D341Med (cell line): ENCODE measurements around the gene GPR6.

Source experiments
- DNase-seq: peaks from one replicate; pipeline ENCODE4 v3.0.0; 2012; ENCODE audit warnings: low spot score

Gene GPR6, protein sequence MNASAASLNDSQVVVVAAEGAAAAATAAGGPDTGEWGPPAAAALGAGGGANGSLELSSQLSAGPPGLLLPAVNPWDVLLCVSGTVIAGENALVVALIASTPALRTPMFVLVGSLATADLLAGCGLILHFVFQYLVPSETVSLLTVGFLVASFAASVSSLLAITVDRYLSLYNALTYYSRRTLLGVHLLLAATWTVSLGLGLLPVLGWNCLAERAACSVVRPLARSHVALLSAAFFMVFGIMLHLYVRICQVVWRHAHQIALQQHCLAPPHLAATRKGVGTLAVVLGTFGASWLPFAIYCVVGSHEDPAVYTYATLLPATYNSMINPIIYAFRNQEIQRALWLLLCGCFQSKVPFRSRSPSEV

DNA sequence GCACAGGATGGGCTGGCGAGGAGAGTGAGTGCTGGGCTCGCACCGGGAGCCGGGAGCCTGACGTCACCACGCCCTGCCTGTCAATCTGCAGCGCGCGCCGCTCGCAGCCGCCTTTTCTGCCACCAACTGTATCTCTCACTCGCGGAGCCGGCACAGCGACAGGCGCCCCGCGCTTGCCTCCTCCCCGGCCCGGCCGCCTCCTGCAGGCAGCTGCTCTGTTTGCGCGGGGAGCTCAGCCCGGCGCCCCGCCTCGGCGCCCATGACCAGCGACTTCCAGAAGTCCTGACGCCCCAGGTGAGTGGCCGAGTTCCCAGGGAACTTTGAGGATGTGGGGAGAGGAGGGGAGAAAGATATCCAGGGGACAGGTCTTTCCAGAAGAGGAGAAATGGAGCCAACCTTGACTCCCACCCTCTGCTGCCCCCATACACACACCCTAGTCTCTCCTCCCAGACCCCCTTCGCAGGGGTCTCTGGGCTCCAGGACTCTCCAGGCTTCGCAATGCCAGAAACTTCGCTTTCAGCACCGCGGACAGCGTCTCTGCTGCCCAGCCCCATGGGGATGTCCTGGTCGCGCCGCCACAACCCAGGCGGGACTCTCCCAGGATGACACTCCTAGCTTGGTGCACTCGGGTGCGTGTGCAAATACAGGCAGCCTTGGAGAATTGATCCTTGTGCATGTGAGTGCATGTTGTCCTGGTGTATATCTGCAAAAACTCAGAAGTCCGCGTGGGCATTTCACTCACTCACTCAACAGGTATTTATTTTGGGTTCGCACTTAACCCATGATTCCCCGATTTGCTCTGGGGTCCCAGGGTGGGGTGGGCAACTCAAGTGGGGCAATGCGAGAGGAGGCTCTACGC, at the start of gene GPR6:
TSS of gene GPR6 (plus strand) at position 138 of the 859 bp plus-strand sequence. CDS start 802 bp downstream, outside the sequence.
- DNase-seq, result peak; percentile 86

DNA sequence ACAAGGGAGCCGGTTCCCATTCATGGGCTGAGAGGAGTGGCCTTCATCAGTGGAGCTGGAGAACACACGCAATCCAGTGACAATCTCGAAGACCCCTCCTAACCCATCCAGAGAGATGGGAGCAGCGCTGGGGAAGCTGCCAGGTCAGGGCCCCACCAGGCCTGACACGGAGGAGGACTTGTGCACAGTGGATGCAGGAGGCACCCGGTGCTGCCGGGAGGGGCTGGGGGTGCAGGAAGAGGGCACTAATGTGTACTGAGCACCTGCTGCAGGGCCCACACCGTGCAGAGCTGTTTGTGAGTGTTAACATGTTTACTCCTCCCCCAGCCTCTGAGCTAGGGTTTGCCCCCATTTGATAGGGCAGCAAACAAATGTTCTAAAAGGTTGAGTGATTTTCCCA, 43.8 kb upstream of the GPR6 start:
- no peak for DNase-seq

DNA sequence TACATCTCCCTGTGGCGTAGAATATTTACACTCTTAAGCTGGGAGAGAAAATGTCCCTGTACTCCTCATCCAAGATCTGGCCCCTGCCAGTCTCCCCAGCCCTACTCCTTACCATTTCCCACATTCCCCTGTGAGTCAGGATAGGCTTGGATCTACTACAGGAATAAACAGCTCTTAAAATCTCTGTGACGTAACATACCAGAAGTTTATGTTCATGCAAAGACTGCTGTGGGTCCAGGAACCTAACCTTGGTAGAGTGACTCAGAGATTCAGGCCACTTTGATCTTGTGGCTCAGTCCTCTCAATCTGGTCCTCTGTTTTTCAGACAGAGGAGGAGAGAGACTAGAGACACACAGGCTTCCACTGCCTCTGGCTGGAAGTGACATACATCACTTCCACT, 38.5 kb upstream of the GPR6 start:
- DNase-seq, result no peak

DNA sequence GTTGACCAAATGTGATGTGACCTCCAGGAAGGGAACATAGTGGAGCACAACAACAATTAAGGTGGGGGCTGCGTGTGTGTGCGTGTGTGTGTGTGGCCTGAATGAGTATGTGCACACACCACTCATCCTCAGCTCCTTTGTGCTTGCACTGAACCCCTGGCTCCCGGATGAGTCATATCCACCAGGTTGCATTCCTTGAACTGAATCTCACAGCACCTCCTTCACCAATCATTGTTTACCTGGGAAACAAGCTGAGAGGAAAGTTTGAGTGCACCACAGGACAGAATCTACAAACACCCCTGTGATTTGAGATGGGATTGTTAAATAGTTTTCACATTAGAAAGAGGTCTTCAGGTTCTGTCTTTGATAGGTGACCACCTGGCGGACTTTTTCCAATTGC, 33.7 kb upstream of the GPR6 start:
- DNase-seq, result no peak

DNA sequence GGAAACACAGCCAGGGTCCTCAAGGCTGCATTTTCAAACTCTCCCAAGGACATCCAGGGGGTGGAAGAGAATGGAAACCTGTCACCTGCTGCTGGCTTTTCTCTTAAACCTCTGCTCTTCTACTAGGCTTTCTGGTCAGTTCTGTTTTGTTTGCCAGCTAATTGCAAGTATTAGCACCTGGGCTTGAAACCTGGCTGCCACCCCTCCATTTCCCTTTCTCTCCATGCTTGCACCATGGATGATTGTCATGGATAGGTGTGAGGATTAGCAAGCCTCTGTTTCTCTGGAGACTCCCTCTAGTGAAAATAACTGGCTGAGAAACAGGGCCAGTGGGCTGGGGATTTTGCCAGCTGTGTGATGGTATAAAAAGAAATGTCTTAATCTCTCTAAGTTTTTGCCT, 33.0 kb upstream of the GPR6 start:
- DNase-seq, result no peak

DNA sequence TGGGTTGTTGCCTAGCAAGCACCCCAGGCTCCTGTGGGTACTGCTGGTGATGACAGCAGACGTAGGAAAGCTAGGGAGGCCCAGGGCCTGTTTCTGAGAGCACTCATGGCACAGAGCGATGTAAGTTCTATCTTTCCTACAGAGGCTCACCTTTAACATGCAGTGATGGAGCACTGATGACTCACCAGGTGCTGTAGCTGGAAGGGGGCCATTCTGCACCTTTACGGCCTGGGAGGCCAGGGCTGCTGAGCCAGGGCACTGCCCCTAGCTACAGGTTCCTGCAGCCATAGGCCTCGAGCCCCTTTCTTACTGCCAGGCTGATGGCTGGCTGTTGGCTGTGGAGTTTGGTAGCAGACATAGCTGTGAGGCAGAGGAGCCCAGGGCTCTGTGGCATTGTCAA, 31.1 kb upstream of the GPR6 start:
- no peak for DNase-seq

DNA sequence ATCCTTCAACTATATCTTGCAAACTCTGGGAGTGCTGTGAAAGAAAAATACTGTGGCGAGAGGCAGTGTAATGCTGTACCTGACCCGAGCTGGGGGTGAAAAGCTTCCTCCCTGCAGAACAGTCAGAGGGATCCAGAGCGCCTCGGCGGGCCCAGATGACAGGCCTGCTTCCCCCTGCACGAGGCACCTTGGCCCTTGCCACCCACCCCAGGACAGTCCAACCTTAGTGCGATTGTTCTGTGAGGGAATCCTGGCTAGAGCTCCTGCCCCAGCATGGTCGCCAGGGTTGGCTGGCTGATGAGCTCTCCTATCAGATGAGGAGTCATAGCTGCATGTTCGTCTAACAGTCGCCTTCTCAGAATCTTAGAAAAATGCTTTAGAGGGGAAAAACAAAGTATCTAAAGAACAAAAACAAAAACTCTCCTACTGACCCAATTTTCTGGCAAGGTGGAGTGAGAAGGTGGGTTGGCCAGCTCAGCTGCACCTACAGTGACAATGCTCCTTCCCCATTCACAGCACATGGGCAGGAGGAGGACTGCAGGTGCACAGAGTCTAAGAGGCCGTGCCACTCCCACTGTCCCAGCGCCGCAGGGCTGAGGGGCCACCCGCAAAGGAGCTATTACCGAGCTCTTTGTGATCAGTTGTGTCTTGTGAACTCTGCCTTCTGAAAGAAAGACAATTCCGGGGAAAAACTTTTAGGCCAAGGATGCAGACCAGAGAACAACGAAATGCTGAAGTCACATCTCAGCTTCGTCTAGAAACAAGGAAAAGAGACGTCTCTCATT, 28.6 kb upstream of the GPR6 start:
- DNase-seq, result no peak

DNA sequence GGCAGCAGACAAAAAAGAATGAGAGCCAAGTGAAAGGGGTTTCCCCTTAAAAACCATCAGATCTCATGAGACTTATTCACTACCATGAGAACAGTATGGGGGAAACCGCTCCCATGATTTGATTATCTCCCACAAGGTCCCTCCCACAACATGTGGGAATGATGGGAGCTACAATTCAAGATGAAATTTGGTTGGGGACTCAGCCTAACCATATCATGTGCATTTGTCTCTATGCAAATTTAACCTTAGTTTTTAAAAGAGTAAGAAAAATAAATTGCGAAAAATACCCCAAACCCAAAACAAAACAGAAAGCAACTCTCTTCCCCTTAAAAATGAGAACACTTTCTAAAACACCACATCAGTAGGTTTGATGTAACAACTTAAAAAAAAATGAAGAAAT, 22.6 kb upstream of the GPR6 start:
- no peak for DNase-seq

DNA sequence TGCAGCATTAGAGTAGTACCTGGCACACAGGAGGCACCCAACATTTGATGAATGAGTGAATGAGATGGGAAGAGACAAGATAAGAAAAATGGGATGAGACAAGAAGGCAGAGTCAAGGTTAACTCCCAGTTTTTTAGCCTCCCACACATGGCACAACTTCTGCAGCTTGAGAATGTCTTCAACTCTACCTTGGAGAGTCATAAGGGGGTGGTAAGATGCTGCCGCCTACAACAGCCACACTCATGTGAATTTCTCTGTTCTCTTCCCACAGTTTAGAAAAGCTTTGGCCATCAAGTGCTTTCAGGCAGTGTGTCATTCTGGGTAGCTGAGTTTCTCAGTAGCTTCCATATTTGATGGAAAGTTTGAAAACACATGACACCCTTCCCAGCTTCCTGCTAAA, 19.5 kb upstream of the GPR6 start:
- no peak for DNase-seq

DNA sequence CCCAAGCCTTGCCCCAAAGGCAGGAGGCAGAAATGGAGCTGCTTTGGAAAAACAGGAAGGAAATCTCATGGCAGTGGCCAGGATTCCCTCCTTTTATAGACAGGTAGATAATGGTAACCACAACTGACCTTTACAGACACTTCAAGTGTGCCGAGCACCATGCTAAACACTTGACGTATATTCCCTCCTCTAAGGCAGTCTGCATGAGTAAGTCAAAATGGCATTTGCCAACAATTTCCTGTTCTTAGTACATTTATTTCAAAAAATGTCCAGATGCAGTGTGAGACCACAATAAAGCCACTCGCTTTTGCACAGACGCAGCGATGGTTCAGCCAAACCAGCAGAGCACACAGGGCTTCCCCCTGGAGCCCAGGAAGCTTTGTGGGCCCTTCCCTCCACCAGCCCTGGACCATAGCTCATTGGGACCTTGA, 16.5 kb upstream of the GPR6 start:
- DNase-seq, result no peak

DNA sequence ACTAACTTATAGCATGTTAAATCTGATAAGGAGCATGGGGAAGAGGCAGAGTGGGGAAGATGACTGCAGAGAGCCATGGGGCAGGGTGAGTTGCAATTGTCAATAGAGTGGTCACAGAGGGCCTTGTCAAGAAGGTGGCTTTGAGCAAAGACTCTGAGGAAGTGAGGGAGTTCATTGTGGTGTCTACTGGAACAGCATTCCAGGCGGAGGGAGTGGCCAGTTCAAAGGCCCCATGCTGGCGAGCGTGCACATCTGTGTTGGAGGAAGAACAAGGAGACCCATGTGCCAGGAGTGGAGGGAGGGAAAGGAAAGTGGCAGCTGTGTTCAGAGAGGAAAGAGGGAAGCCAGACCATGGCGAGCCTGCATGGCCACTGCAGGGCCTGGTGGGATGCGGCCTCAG, 15.8 kb upstream of the GPR6 start:
- no peak for DNase-seq

DNA sequence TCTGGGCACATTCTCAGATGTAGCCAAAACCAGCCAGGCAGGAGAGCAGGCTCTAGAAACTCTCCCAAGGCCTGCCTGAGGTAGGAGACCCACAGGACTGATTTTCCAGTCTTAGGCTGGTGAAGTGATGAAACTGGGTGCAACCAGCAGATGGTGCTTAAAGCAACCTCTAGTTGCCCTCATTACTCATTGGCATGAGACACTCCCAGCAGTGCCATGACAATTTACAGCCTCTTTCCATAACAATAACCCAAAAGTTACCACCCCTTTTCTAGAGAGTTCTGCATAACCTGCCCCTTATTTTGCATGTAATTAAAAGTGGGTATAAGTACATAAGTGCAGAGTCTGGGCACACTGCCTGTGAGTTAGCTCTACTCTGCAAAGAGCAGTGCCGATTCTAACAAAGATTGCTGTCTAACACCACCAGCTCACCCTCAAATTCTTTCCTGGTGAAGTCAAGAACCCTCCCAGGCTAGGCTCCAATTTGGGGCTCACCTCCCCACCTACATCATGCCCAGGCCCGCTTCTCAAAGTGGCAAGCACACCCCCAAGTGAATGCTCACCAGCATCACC, 14.4 kb upstream of the GPR6 start:
- DNase-seq, result no peak

DNA sequence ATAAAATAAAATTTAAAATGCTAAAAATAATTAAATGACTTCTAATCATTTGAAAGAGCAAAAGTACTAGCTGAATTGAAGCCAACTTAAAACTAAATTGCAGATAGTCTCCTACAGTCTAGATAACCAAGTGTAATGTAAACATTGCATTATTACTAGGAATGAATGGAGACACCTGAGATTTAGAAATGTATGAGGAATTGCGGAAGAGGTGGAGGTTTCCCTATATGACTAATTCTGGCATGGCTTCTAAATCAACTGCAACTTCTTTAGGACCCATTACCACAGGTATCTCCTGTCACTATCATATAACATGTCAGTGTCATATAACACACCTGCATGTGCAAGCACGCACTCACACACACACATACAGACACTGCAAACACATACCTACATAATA, 13.2 kb upstream of the GPR6 start:
- no peak for DNase-seq

DNA sequence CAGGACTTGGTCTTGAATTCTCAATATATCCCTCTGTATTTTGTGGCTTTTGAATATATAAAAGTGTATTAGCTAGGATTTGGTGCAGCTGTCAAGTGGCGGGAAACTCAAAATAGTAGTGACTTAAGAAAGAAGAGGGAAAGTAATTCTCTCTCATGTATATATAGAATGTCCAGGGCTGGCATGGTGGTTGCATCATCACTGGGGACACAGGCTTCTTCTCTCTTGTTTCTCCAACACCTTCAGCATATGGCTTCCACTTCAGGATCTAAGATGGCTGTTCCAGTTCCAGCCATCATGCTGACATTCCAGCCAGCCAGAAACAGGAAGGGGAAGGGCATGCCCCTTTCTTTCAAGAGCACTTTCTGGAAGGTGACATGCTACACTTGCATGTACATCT, 11.8 kb upstream of the GPR6 start:
- DNase-seq, result no peak

DNA sequence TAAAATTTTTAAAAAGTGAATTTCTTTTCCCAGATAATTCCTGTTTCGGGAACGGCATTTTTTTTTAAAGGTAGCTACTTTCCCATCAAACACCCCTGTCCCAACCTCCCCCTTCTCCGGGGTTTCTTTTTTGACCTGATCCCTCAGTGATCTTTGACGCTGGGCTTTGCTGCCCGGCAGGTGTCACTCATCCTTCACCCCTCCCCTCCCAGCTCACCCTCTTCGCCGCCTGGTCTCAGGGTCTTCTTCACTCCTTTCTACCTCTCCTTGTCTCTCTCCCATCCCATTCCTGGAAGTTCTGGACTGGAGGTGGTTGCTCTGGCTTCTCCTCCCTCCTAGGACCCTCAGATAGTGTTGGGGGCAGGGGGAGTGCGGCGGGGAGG, 329 bp upstream of the GPR6 start:
- no peak for DNase-seq

DNA sequence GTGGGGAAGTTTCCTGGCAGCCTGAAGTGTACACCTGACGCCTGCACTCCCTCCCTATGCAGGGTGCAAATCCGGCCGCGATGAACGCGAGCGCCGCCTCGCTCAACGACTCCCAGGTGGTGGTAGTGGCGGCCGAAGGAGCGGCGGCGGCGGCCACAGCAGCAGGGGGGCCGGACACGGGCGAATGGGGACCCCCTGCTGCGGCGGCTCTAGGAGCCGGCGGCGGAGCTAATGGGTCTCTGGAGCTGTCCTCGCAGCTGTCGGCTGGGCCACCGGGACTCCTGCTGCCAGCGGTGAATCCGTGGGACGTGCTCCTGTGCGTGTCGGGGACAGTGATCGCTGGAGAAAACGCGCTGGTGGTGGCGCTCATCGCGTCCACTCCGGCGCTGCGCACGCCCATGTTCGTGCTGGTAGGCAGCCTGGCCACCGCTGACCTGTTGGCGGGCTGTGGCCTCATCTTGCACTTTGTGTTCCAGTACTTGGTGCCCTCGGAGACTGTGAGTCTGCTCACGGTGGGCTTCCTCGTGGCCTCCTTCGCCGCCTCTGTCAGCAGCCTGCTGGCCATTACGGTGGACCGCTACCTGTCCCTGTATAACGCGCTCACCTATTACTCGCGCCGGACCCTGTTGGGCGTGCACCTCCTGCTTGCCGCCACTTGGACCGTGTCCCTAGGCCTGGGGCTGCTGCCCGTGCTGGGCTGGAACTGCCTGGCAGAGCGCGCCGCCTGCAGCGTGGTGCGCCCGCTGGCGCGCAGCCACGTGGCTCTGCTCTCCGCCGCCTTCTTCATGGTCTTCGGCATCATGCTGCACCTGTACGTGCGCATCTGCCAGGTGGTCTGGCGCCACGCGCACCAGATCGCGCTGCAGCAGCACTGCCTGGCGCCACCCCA, 1.2 kb downstream of the GPR6 start:
- peak; percentile 65 for DNase-seq

DNA sequence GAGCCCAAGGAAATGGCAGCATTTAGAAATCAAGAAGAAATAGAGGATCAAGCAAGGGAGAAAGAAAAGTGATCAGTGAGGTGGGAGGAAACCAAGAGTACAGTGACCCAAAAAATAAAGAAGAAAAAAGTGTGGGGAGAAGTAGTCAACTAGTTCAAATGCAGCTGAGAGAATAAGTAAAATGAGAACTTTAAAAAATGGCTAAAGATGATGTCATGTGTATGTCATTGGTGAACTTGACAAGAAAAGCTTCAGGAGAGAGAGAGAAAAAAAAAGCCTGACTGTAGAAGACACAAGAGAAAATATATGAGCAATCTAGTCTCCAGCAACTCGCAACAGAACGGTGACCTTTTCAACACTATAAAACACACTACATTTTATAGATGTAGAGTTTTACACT, 6.3 kb downstream of the GPR6 start:
- DNase-seq, result no peak

DNA sequence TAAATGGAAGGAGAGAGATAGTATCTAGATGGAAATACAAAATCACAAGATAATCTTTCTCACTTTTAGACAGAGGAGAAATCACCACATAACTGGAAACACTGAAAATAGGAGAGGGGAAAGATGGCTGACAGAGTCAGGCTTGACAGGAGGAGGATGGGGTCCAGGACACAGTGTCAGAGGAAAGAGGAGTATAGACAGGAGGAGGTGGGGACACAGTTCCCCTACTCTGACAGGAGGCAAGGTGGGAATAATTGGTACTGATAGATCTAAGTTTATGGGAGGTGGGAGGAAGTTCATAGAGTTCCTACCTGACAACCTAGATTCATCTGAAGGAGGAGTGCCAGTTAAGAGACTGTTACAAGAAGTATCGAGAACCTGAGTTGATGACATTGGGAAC, 9.1 kb downstream of the GPR6 start:
- no peak for DNase-seq

DNA sequence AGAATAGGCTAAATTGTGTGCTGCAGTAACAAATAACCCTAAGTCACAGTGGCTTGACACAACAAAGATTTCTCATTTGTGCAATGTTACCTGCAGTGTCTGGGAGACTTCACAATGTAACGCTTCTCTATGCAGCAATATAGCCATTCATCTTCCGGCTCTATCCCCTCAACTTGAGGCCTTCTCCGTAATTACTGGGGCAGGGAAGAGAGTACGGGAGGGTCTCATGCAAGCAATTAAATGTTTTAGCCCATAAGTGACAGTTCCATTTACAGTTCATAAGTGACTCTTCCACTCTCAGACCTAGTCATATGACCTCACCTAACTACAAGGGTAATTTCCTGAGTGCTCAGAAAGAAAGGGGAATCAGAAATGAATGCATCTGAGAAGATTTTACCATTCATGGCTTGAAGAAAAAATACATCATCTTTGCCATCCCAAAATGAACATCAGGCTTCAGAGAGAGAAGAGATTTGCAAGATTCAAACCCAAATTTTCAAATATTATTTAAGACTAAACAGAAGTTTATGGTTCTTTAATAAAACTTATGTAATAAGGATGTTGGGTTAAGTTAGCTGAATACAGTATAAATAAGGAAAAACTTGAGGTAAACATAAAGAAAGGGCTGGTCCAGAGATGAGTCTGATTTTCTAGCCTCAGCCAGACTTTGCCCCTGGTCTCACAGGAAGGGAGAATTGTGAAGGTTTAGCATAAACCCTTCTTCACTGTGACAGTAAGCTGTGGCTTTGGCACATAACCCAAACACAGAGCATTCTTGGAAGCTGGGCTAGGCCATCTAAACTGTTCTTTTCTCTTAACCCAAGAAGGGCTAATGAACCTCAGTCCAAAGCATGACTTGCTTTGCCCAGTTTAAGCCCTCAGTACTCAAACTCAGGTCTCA, 13.3 kb downstream of the GPR6 start:
- DNase-seq, result no peak

DNA sequence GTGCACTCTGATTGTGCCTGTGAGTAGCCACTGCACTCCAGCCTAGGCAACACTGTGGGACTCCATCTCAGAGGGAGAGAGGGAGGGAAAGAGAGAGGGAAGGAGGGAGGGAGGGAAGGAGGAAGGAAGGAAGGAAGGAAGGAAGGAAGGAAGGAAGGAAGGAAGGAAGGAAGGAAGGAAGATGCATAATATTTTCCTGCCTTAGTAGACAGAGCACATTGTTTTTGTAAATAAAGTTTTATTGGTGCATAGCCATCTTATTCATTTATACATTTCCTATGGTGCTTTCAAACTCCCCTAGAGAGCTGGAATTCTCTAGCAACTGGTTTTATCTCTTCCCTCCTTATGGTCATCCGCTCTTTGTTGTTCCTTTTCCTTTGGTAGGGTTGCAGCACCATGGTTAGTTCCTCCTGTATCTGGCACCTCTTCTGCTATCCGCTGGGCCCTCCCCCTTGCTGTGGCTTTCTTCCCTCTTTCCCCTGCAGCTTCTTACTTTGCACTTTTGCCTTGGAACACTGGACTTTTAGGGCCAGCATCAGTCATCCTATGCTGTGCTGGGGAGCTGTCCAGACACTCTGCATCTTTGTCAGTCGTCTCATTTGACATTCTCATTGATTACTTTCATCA, 20.2 kb downstream of the GPR6 start:
- DNase-seq, result no peak
